ENCODE results near the gene LRSAM1.

Gene LRSAM1

GRCh38 chr9:127500862-127501261 lies 49.6 kb downstream of the LRSAM1 start:
- no peak for DNase-seq

- DNase-seq, result no peak
Observed at GRCh38 chr9:127501821-127502343, 50.6 kb downstream of the LRSAM1 start.

DNA sequence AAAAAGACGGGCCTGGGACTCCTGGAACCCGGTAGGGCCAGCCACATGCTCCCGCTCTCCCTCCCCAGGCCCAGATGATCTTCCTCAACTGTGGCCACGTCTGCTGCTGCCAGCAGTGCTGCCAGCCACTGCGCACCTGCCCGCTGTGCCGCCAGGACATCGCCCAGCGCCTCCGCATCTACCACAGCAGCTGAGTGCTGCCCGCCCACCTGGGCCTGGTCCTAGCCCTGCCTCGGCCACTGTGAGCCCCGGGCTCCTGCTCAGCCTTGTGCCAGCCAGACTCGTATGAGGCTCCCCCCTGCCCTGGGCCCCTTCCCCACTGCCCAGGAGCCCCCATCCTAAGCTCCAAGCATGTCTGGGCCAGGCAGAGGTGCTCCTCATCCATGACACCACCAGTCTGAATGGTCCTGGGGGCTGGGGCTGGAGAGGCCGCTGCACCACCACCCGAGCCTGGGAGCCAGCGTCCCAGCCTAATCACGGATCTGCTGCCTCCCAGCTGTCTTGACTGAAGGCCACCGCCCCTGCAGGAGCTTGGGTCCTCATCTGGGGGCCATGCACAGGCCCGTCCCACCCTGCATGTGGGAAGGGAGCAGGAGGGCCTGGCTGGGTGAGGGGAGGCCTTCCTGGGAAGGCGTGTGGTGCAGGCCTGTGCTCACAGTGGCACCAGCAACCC lies 51.5 kb downstream of the LRSAM1 start:
- no peak for DNase-seq

- DNase-seq, result no peak
Observed at GRCh38 chr9:127503379-127503921, 52.1 kb downstream of the LRSAM1 start.

DNA sequence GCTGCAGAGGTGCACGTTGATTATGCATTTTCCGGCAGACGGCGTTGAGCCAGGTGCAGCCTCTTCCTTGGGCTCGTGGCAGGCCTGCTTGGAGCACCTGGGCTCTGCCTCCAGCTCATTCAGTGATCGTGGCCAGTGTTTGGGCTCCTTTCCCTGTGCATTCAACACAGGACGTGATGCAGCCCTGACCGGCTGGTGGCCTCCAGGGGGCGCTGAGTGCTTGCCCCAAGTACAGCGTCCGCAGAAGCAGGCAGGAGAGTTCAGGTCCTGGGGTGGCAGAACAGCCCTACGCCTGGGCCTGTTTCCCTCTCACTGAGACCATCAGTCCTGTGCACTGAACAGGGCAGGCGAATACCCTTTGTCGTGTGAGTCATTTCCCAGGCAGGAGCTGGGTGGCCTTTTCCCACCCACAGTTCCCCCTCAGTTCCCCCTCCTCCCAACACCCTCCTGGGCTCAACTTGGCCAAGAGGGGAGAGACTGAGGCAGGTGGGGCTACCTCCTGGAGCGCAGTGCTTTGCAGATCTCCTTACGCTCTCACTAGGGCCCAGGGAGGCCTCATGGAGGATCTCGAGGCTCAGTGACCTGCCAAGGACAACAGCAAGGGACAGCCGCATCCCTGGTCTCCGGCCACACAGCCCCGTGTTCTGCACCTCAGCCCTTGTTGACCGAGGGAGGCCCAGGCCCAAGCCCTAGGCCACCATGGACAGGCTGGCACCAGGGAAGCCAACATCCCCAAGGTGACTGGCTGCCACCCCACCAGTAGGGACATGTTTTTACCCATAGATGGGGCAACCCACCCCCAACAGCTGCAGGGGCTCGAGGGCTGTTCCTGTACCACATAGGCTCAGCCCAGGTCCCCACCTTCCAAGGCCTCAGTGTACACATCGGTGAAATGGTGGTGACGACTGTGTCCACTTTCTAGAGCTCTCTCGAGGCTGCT lies 52.9 kb downstream of the LRSAM1 start:
- peak; percentile 53 for DNase-seq

DNA sequence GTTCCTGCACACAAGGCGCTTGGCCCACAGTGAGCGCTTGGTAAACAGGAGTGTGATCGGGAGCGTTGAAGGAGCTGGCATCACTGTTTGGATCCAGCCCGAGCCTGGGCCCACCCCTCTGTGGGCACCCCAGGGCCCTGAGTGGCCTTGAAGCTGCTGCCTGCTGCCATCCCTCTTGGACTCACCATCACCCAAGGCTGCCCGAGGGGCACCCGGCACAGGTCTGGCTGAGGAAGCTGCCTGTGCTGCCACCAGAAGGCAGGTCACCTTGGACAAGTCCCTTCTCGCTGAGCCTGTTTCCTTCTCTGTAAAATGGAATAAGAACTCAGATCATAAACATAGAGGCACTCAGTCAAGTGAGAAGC lies 53.6 kb downstream of the LRSAM1 start:
- DNase-seq, result no peak

DNA sequence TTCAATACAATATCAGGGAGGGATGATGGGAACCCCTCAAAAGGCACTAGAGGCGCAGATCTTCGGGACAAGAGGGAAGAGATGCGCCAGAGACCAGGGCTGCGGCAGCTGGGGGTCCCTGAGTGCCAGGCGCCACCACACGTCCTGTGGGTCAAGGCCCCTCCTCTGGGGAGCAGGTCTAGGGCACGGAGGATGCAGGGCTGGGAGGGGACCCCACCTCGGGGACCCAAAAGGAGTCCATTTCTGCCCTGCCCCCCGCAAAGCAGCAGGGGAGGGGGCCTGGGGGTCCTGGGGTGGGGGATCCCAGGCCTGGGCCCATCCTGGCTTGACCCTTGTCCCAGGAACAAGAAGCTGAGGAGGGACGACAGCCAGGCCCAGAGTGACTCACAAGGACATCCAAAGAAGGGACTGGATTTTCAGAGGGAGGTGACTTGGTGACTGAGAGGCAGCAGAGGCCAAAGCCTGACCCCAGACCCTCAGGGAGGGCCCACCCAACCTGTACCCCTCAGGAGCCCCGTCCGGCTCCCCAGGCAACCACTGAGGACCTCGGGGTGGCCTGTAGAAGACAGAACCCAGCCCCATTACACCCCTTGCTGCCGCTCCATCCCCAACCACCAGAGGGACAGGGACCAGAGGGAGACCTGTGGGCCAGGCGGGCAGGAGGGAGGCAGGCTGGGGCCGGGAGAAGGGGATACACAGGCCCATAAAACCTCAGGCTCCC lies 54.2 kb downstream of the LRSAM1 start:
- DNase-seq, result no peak

DNA sequence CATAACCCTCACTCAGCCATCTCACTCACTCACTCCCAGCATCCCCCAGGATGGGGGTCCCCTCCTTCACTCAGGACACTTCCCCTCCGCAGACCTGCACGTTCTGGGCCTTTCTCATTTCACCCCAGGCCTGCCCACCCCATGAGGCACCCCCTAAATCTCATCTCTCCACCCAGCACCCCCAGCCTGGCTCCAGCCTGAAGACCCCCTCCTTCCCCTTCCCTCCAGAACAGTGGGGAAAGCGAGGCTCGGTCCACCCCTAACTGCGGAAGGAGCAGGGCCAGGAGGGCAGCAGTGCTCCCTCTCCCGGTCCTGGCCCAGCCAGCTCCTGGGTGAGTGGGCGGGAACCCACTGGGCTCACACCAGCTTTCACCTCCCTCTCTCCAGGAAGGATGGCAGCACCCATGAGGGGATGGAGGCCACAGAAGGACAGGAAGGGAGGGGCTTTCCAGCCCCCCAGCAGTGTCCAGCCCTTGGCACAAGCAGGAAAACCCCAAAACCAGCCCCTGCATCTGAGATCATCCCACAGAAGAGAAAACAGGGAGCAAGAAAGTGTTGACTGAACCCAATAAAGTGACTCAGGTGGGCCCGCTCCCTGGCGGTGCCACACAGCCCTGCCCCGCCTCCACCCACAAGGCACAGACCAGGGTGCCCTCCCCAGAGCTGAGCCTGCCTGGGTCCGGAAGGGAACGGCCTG lies 55.0 kb downstream of the LRSAM1 start:
- DNase-seq, result no peak

DNA sequence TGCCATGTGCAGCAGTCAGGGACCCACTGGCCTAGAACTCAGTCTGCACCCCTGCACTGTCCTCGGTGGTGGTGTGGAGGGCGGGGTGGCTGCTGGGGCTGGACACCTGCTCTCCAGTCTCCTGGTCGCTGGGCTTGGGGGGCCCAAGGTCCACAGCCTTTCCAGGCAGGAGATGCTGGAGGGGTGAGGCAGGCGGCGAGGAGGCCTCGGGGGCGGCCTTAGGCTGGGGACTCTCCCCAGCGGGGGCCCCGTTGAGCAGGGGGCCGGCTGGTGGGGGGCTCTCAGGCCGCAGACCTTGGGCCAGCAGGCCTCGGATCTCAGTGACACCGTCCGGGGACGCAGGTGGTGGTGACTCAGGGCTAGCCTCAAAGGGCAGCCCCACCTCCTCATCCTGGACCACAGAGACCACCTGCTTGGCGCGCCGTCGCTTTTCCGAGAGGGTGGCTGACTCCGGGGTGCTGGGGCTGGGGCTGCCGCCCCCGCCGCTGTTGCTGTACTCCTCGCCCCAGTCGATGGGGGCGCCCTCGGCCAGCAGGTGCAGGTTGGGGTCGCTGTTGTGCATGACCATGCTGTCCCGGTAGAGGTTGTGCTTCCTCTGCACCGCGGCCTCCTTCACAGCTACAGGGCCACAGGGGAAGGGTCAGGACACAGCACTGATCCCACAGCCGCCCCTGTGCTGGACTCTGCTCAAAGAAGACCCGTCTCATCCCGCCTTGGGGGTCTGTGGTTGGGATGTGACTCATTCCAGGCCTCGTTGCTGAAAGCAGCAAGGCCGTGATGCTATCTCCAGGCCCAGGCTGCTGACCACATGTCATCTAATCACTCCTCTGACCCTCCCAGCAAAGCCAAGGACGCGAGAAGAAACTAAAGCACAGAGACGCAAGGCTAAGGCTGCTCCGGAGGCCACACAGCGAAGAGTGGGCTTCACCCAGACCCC lies 55.8 kb downstream of the LRSAM1 start:
- DNase-seq, result no peak

DNA sequence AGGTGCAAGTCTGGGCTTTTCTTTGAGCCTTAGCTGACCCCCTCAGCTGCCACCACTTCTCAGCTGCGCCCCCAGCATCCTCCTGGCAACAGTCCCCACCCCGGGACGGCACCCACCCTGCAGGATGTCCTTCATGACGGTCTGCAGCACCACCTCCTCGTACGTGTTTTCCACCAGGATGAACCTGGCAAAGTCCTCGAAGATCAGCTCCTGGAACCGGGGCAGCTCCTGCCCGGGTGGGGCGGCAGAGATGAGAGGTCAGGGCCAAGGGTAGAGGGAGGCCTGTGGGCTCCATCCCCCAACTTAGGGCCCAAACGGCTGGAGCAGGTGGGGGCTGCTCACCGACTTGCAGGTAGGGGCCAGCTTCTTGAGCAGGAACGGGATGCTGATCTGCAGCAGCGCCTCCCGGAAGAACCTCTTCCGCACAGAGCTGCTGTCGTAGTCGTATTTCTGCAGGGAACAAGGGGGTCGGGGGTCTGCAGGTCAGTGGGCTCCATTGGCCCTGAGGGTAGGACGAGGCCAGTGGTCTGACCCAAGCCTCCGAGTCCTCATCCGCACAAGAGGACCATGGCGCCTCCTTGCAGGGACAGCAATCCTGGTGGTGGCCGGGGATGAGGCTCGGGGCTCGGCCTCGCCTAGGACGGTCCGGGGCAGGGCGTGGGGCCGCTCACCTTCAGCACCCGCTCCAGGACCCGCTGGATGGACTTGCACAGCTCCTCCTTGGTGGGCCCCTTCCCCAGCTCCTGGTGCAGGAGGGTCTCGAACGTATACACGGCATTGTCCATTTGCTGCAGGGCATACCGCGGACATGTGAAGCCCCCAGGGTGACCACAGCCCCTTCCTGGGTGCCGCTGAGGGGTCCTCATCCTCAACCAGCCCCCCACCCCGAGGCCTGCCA lies 56.7 kb downstream of the LRSAM1 start:
- no peak for DNase-seq

GRCh38 chr9:127508901-127509260 lies 57.6 kb downstream of the LRSAM1 start:
- DNase-seq, result no peak

DNA sequence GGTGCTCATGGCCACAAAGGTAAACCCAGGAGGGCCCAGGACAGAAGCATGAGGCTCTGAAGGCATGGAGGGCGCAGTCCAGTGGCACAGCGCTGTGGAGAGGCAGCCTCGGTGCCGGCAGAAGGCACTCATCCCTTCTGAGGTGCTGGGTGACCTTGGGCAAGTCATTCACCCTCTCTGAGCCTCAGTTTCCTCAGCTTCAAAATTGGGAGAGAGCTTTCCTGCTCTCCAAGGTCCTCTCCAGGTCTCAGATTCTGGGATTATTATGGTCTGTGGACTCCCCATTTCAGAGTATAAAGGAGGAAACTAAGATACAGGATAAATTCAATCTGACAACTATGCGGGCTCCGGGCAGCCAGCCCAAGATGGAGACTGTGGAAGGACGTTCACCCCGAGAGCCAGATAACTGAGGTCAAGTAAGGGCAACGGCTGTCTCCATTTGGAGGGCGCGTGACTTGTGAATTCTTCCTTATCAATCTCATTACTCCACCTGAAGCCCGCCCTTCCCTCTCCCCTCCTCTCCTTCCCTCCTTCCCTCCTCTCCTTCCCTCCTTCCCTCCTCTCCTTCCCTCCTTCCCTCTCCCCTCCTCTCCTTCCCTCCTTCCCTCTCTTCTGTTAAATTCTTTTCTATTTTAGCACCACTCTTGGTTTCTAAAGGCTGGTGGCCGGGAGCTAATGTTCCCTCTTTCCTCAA lies 58.1 kb downstream of the LRSAM1 start:
- no peak for DNase-seq

GRCh38 chr9:127509955-127510299 lies 58.6 kb downstream of the LRSAM1 start:
- no peak for DNase-seq

DNA sequence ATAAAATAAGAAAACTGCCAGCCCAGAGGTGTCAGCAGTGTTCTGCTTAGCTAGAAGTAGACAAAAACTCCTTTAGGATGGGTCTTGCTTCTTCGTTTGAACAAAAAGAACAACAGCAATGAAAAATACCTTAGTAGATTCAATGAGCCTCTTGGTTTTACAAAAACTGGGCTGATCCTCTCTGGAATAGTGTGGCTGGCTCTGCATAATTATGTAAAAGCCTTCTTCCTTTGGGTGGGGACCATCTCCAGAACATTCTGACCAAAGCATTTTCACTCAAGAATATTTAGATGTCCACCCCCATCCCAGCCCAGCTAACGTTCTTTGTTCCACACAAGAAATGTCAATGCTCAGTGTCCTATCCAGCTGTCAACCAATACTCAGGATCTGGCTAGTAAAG lies 63.2 kb downstream of the LRSAM1 start:
- no peak for DNase-seq

- DNase-seq, result no peak
Observed at GRCh38 chr9:127516835-127517607, 65.7 kb downstream of the LRSAM1 start.

DNA sequence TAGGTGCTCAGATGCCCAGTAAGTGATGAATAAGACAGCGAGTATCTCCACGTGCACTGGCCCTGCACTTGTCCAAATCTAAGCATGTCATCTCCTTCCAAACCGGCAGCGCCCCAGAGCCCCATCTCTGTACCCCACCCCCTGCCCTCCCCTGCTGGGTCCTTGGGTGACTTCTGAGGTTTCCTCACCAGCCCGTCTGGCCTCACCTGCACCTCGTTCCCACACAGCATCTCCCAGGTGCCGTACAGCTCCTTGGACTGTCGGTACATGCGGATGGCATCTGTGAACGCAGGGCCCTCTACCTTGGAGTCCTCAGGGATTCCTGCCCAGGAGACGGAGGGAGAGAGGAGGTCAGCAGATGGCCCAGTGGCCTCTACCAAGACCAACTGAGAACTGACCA lies 66.3 kb downstream of the LRSAM1 start:
- DNase-seq, result no peak

DNA sequence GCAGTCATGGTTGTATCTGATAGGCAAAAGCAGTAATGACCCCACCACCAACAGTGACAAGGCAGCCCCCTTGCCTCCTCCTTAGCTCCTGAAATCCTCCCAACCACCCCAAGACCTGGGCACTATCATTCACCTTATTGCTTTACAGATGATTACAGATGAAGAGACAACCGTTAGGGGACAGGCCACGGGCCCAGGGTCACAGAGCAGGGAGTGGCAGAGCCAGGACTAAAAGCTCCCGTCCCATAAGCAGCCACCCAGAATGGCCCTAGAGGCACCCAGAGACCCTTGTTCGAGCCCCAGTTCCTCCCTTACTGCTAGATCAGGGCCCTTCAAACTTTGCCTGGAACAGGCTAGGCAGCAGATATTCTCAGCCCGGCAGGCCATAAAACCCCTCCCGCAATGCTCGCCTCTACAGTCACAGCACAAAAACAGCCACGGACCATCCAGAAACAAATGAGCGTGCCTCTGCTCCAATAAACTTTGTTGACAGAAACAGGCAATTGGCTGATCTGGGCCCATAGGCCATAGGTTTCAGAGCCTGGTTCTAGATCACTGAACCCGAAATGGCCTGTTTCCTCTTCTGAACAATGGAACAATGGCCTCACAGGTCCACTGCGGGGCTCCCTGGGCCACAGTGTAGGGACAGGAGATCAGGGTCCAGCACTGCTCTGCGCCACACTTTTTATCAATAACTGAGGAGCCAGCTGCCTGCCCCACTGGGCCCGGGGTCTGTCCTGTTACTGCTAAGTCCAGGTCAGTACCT lies 67.0 kb downstream of the LRSAM1 start:
- DNase-seq, result no peak
